ENCODE data around the gene CHP1.

The CHP1 gene

GRCh38 chr15:41283653-41284426, 52.8 kb downstream of the CHP1 start (continued):
- TF ChIP-seq ZBTB21 (tag by site-specific recombination; IDR thresholded peaks at IDR 0.05): peak; percentile 57; the same call in 1 of the 2 replicates
- TF ChIP-seq ZNF433 (tag by site-specific recombination; IDR thresholded peaks at IDR 0.05; ENCODE audit: low read depth): no peak
- no peak for TF ChIP-seq ATF2 (tag by site-specific recombination; IDR thresholded peaks at IDR 0.05; ENCODE audit: low read depth)
- no peak for TF ChIP-seq ZNF138 (tag by site-specific recombination; IDR thresholded peaks at IDR 0.05; ENCODE audit: borderline replicate concordance)
- TF ChIP-seq YY1 (tag by site-specific recombination; IDR thresholded peaks at IDR 0.05): peak; percentile 82; the same call in 1 of the 2 replicates
- no peak for TF ChIP-seq ZNF155 (tag by site-specific recombination; IDR thresholded peaks at IDR 0.05)
- TF ChIP-seq ZIC2 (tag by site-specific recombination; IDR thresholded peaks at IDR 0.05): no peak

- H3K27ac ChIP-seq (ENCODE audit: extremely low read depth, low read depth, low read length): peak overlapping the region; percentile 85
- ChIA-PET CTCF (no interaction called here), POLR2A (interaction anchor here (0.5 to 1.5 kb wide), 6 partner anchors 14 to 56 kb away, joined by 3 to 10 read pairs (median 4); partner anchors contain the start of genes CHP1, EXD1, NUSAP1 and OIP5)
- no peaks in the 10 kb centered on the region for H3K4me1 ChIP-seq (ENCODE audit: control insufficient read depth, insufficient read depth, low read length)
- peak overlapping the region; percentile 89 for H3K4me3 ChIP-seq (ENCODE audit: low read depth, low read length)
- H3K9me3 ChIP-seq (ENCODE audit: control insufficient read depth, insufficient read depth, low read depth, low read length): no peaks in the 10 kb centered on the region
- H3K36me3 ChIP-seq (ENCODE audit: control insufficient read depth in 2 of 2, insufficient read depth in 1 of 2, low read length in 2 of 2): peaks cover 28 to 50% of the 10 kb centered on the region in 2 experiments
- TF ChIP-seq ZFP69B (tag by site-specific recombination; IDR thresholded peaks at IDR 0.05): no peak
- TF ChIP-seq GLIS1 (tag by site-specific recombination; IDR thresholded peaks at IDR 0.05): no peak
- TF ChIP-seq ZNF549 (tag by site-specific recombination; IDR thresholded peaks at IDR 0.05): no peak
- TF ChIP-seq, protein P1, sequence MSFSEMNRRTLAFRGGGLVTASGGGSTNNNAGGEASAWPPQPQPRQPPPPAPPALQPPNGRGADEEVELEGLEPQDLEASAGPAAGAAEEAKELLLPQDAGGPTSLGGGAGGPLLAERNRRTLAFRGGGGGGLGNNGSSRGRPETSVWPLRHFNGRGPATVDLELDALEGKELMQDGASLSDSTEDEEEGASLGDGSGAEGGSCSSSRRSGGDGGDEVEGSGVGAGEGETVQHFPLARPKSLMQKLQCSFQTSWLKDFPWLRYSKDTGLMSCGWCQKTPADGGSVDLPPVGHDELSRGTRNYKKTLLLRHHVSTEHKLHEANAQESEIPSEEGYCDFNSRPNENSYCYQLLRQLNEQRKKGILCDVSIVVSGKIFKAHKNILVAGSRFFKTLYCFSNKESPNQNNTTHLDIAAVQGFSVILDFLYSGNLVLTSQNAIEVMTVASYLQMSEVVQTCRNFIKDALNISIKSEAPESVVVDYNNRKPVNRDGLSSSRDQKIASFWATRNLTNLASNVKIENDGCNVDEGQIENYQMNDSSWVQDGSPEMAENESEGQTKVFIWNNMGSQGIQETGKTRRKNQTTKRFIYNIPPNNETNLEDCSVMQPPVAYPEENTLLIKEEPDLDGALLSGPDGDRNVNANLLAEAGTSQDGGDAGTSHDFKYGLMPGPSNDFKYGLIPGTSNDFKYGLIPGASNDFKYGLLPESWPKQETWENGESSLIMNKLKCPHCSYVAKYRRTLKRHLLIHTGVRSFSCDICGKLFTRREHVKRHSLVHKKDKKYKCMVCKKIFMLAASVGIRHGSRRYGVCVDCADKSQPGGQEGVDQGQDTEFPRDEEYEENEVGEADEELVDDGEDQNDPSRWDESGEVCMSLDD (tag by site-specific recombination; IDR thresholded peaks at IDR 0.05): no peak
- TF ChIP-seq KLF10 (tag by site-specific recombination; IDR thresholded peaks at IDR 0.05): no peak
- TF ChIP-seq ZNF473 (tag by site-specific recombination; IDR thresholded peaks at IDR 0.05): no peak
- TF ChIP-seq ZBTB1 (tag by site-specific recombination; IDR thresholded peaks at IDR 0.05): no peak
- TF ChIP-seq ZNF518A (tag by site-specific recombination; conservative IDR thresholded peaks at IDR 0.05; ENCODE audit: low read depth): no peak
- no peak for TF ChIP-seq ZNF133 (tag by site-specific recombination; IDR thresholded peaks at IDR 0.05)
- TF ChIP-seq ZBTB11 (tag by site-specific recombination; conservative IDR thresholded peaks at IDR 0.05; ENCODE audit: low read depth): peak; percentile 86
- peak; percentile 66 for TF ChIP-seq ZNF335 (tag by site-specific recombination; conservative IDR thresholded peaks at IDR 0.05)
- TF ChIP-seq ZNF48 (tag by site-specific recombination; IDR thresholded peaks at IDR 0.05): no peak
- TF ChIP-seq ZNF24 (tag by site-specific recombination; IDR thresholded peaks at IDR 0.05): no peak
- TF ChIP-seq ZNF169 (tag by site-specific recombination; IDR thresholded peaks at IDR 0.05): no peak
- no peak for TF ChIP-seq ZNF514 (tag by site-specific recombination; IDR thresholded peaks at IDR 0.05)
- TF ChIP-seq MZF1 (tag by site-specific recombination; IDR thresholded peaks at IDR 0.05; ENCODE audit: borderline replicate concordance): no peak
These were observed 53.5 kb downstream of the CHP1 start for GRCh38 chr15:41284427-41285177.
